HL-60 (cell line): Measurements from ENCODE around the gene DPH2.

Source experiments
- DNase-seq, 2 experiments: peaks; one replicate each; pipeline ENCODE4 v3.0.0-alpha.2; 2010 to 2020; ENCODE audit warnings: low read depth in 1 of 2, low spot score in 1 of 2
- H3K27ac ChIP-seq: fragments of 250-450 bp; sonication (Bioruptor Pico); replicated peaks from 2 replicates; pipeline ENCODE4 v1.5.1; 2020; ENCODE audit warnings: mild to moderate bottlenecking, moderate library complexity
- H3K27me3 ChIP-seq: fragments of 250-450 bp; sonication (Bioruptor Pico); 2 replicates; pipeline ENCODE4 v1.5.1; 2021; ENCODE audit warnings: mild to moderate bottlenecking, moderate library complexity; ENCODE audit not compliant: insufficient read depth, poor library complexity, severe bottlenecking
- H3K4me3 ChIP-seq: replicated peaks from 2 replicates; pipeline ENCODE4 v1.5.1; 2011; ENCODE audit warnings: mild to moderate bottlenecking, control low read depth, low read length; ENCODE audit not compliant: insufficient read depth
- CTCF ChIP-seq: IDR thresholded peaks from one replicate; pipeline ENCODE4 v1.5.1; 2011; ENCODE audit warnings: low read length, control low read depth, inconsistent platforms; ENCODE audit not compliant: insufficient read depth
- GABPA ChIP-seq: IDR thresholded peaks from 2 replicates; pipeline ENCODE4 v1.6.1; 2012; ENCODE audit warnings: low read depth
- POLR2AphosphoS5 ChIP-seq: IDR thresholded peaks from 2 replicates; pipeline ENCODE4 v1.6.1; 2012; ENCODE audit warnings: low read depth
- REST ChIP-seq: IDR thresholded peaks from 2 replicates; pipeline ENCODE4 v1.6.1; 2012; ENCODE audit warnings: low read depth; ENCODE audit not compliant: insufficient replicate concordance
- SPI1 ChIP-seq: IDR thresholded peaks from 2 replicates; pipeline ENCODE4 v1.6.1; 2012; ENCODE audit warnings: low read depth, mild to moderate bottlenecking, borderline replicate concordance

The DPH2 gene

GRCh38 chr1:43962324-43962723 is 7.5 kb upstream of the DPH2 start:
- Histone ChIP-seq H3K27ac (no peak overlapping the region; the same call in 1 of the 2 replicates), H3K27me3 (no peaks in the 10 kb centered on the region), H3K4me3 (no peak overlapping the region)
- no peak for DNase-seq
- no peak for TF ChIP-seq CTCF
- TF ChIP-seq REST, result no peak
- no peak for TF ChIP-seq SPI1
- no peak for TF ChIP-seq GABPA
- TF ChIP-seq POLR2AphosphoS5, result no peak

GRCh38 chr1:43963006-43963405 is 6.8 kb upstream of the DPH2 start:
- TF ChIP-seq SPI1 (no peak), REST (no peak), CTCF (no peak), GABPA (no peak), POLR2AphosphoS5 (no peak)
- no peaks in the 10 kb centered on the region for H3K27me3 ChIP-seq

GRCh38 chr1:43963890-43964289 is 5.9 kb upstream of the DPH2 start:
- peak overlapping the region; percentile 80 for H3K27ac ChIP-seq
- no peak for DNase-seq
- no peak overlapping the region for H3K4me3 ChIP-seq
- H3K27me3 ChIP-seq, result no peaks in the 10 kb centered on the region
- TF ChIP-seq SPI1 (no peak), REST (no peak), CTCF (no peak), POLR2AphosphoS5 (no peak), GABPA (no peak)

More at GRCh38 chr1:43963006-43963405, 6.8 kb upstream of the DPH2 start:
- no peak overlapping the region for H3K4me3 ChIP-seq
- DNase-seq, result peak; percentile 69 to 79
- H3K27ac ChIP-seq, result peak overlapping the region; percentile 80
